ENCODE measurements around the gene INPP5D.

GRCh38 chr2:233247116-233247515 is 187.0 kb downstream of the INPP5D start:
- TF ChIP-seq CTCF (IDR thresholded peaks at IDR 0.05) (no peak), POLR2AphosphoS5 (IDR thresholded peaks at IDR 0.05; ENCODE audit: low read depth, low read length) (no peak), ELF1 (IDR thresholded peaks at IDR 0.05) (no peak)
